Upper lobe of left lung (tissue), 4 donors: ENCODE results near the gene ALDH3B2.

Experiments used
- CTCF ChIP-seq, 6 experiments: fragments of 450-650 bp in 4 of 6; fragments of 200-600 bp in 2 of 6; sonication (generic) in 2 of 6; IDR thresholded peaks; one replicate each; pipeline ENCODE4 v1.5.1; 2016 to 2019; ENCODE audit warnings: antibody characterized with exemption in 6 of 6
- EP300 ChIP-seq, 4 donors: sonication (generic); formaldehyde crosslinking; IDR thresholded peaks; one replicate each; pipeline ENCODE4 v1.5.1; 2017; ENCODE audit warnings: antibody characterized with exemption in 4 of 4, control low read depth in 2 of 4
- POLR2AphosphoS5 ChIP-seq, 2 donors: sonication (generic); formaldehyde crosslinking; IDR thresholded peaks; one replicate each; pipeline ENCODE4 v1.5.1; 2017; ENCODE audit warnings: antibody characterized with exemption in 2 of 2

DNA sequence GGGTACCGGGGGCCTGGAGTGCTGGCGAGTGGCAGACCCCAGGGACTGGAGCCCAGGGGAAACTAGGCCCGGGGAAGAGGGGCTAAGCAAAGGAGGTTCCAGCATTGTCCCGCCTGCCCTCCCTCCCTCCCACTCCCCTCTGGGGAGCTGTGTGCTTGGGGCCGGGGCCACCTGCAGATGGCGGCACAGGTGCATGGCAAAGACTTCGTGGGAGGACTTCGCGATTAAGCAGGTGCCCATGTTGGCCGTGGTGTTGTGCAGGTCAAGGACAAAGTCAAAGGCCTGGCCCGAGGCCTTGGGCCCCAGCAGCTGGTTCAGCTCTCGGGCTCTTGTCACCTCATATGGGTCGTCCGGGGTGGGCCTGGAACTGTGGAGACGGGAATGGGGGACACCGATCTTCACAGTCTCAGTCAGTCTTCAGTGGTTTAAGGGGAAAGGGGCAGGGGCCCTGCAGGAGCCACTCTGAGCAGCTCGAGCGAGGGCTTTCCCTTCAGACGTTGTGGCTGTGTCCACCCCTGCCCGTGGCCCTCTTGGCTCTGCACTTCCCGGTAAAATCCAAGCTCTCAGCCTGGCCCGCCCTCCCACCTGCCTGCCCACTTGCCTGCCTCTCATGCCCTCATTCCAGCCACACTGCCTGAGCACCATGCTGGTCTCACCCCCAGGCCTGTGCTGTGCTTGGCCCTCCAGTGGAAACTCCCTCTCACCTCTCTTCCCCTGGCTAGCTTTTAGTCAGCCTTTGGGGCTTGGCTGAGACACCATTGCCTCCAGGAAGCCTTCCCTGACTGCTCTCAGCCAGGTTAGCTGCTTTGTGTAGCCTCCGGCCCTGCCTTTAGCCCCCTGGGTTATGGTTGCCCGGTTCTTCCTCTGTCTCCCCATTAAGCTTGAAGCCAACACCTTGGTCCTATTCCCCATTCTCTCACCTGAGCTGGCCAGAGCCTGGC lies 28.6 kb downstream of the ALDH3B2 start:
- TF ChIP-seq CTCF (IDR thresholded peaks at IDR 0.05) (no peak), EP300 (IDR thresholded peaks at IDR 0.05) (no peak), POLR2AphosphoS5 (IDR thresholded peaks at IDR 0.05) (no peak)
